UCSD-AML1 (cell line): ENCODE results near the gene ADGRE1.
"Not testable (repeated sequence)": the region's sequence is repeated elsewhere in the genome, so short reads cannot be mapped to it uniquely, and the experiment has no call there.

ENCODE experiments used
- DNase-seq: peaks from one replicate; lab custom pipeline; 2025; ENCODE audit not compliant: unreplicated experiment; lab: John Stamatoyannopoulos, UW

ADGRE1 gene

GRCh38 chr19:6887316-6887715 lies at the start of gene ADGRE1:
TSS of gene ADGRE1 (plus strand) at chr19:6887579. CDS start at chr19:6887609, 30 bp downstream.
- DNase-seq: no peak

- no peak for DNase-seq
Observed at GRCh38 chr19:6838062-6838655, 49.2 kb upstream of the ADGRE1 start.

GRCh38 chr19:6842871-6843607 lies 44.3 kb upstream of the ADGRE1 start:
- DNase-seq: no peak

GRCh38 chr19:6847828-6848200 lies 39.6 kb upstream of the ADGRE1 start:
- DNase-seq: no peak

- DNase-seq: no peak
Observed at GRCh38 chr19:6848986-6849385, 38.4 kb upstream of the ADGRE1 start.

GRCh38 chr19:6849876-6850275 lies 37.5 kb upstream of the ADGRE1 start:
- no peak for DNase-seq

GRCh38 chr19:6851359-6851758 lies 36.0 kb upstream of the ADGRE1 start:
- DNase-seq: no peak

GRCh38 chr19:6852001-6852400 lies 35.4 kb upstream of the ADGRE1 start:
- no peak for DNase-seq

GRCh38 chr19:6853868-6854267 lies 33.5 kb upstream of the ADGRE1 start:
- no peak for DNase-seq

GRCh38 chr19:6854758-6855157 lies 32.6 kb upstream of the ADGRE1 start:
- no peak for DNase-seq

GRCh38 chr19:6856749-6857372 lies 30.5 kb upstream of the ADGRE1 start:
- DNase-seq: no peak

GRCh38 chr19:6861683-6862286 lies 25.6 kb upstream of the ADGRE1 start:
- DNase-seq: no peak

- peak; percentile 88 for DNase-seq
Observed at GRCh38 chr19:6862673-6863078, 24.7 kb upstream of the ADGRE1 start.

- peak; percentile 69 for DNase-seq
Observed at GRCh38 chr19:6864325-6864940, 22.9 kb upstream of the ADGRE1 start.

- no peak for DNase-seq
Observed at GRCh38 chr19:6865849-6866248, 21.5 kb upstream of the ADGRE1 start.

- no peak for DNase-seq
Observed at GRCh38 chr19:6866741-6867151, 20.6 kb upstream of the ADGRE1 start.

- DNase-seq: peak; percentile 58
Observed at GRCh38 chr19:6868351-6868750, 19.0 kb upstream of the ADGRE1 start.

- DNase-seq: not testable (repeated sequence)
Observed at GRCh38 chr19:6869151-6869882, 18.1 kb upstream of the ADGRE1 start.

GRCh38 chr19:6873708-6874431 lies 13.5 kb upstream of the ADGRE1 start:
- no peak for DNase-seq

- no peak for DNase-seq
Observed at GRCh38 chr19:6875218-6875617, 12.2 kb upstream of the ADGRE1 start.
